ENCODE data around the gene NCAPD3. TPM values are rescaled to one million over a fixed set of nuclear protein-coding genes. Genes with fewer than 3 reads are reported as not detected.

NCAPD3 gene
- total RNA-seq, 4 donors from 2014 or later: 8.0 to 22.2 (median 17.5) TPM

- TF ChIP-seq, protein P1, sequence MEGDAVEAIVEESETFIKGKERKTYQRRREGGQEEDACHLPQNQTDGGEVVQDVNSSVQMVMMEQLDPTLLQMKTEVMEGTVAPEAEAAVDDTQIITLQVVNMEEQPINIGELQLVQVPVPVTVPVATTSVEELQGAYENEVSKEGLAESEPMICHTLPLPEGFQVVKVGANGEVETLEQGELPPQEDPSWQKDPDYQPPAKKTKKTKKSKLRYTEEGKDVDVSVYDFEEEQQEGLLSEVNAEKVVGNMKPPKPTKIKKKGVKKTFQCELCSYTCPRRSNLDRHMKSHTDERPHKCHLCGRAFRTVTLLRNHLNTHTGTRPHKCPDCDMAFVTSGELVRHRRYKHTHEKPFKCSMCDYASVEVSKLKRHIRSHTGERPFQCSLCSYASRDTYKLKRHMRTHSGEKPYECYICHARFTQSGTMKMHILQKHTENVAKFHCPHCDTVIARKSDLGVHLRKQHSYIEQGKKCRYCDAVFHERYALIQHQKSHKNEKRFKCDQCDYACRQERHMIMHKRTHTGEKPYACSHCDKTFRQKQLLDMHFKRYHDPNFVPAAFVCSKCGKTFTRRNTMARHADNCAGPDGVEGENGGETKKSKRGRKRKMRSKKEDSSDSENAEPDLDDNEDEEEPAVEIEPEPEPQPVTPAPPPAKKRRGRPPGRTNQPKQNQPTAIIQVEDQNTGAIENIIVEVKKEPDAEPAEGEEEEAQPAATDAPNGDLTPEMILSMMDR (IDR thresholded peaks at IDR 0.05): no peak
- no peak for TF ChIP-seq POLR2A (IDR thresholded peaks at IDR 0.05)
- Histone ChIP-seq H3K4me3 (no peak overlapping the region), H3K4me1 (no peaks in the 10 kb centered on the region), H3K27me3 (no peaks in the 10 kb centered on the region), H3K9me3 (no peaks in the 10 kb centered on the region), H3K36me3 (peaks cover 0 to 85% (median 8%) of the 10 kb centered on the region in 3 donors), H3K27ac (no peak overlapping the region)
- DNase-seq: no peak
- intact Hi-C loops (cut with DNase I): no loop called here
- 92 to 93% methylated on average over 13 of the region's 13 CpGs for WGBS, 2 donors
These were observed 47.5 kb downstream of the NCAPD3 start for GRCh38 chr11:134176284-134176683.

DNA sequence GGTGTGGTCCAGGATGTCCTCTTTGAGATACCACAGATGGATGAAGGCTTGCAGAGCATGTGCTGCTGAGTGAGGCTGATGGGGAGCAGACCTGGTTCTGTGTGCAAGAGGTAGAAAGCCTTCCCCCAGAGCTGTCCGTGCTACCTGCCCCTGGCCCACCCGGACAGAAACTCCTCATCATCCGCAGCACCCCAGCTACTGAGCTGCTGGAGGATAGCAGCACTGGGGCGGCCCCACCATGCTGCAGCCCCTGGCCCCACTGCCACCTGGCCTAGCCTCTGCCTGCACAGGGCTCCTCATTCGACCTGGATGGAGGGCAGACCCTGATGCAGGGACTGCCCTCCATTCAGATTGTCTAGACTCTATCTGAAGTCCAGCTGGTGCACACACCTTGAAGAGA lies 50.5 kb downstream of the NCAPD3 start:
- Histone ChIP-seq H3K9me3 (no peaks in the 10 kb centered on the region), H3K4me1 (no peaks in the 10 kb centered on the region), H3K27me3 (no peaks in the 10 kb centered on the region), H3K27ac (no peak overlapping the region), H3K4me3 (no peak overlapping the region), H3K36me3 (peaks cover 0 to 85% (median 15%) of the 10 kb centered on the region in 3 donors)
- intact Hi-C loops (cut with DNase I): no loop called here
- DNase-seq: no peak
- WGBS, 2 donors: 100% methylated on average over 1 of the region's 5 CpGs; no CpG with 5 or more reads in 1 of the 2 donors
- TF ChIP-seq, protein P1 (IDR thresholded peaks at IDR 0.05): no peak
- no peak for TF ChIP-seq POLR2A (IDR thresholded peaks at IDR 0.05)

GRCh38 chr11:134171951-134172350 lies 51.8 kb downstream of the NCAPD3 start:
- WGBS, 2 donors: 97% methylated on average over 10 of the region's 10 CpGs
- H3K4me3 ChIP-seq: no peak overlapping the region
- DNase-seq: no peak
- TF ChIP-seq POLR2A (IDR thresholded peaks at IDR 0.05): no peak
- TF ChIP-seq, protein P1 (IDR thresholded peaks at IDR 0.05): no peak
- no peaks in the 10 kb centered on the region for H3K27me3 ChIP-seq
- intact Hi-C loops (cut with DNase I): no loop called here
- no peak overlapping the region for H3K27ac ChIP-seq
- H3K4me1 ChIP-seq: no peaks in the 10 kb centered on the region
- peaks cover 0 to 87% (median 15%) of the 10 kb centered on the region in 3 donors for H3K36me3 ChIP-seq
- no peaks in the 10 kb centered on the region for H3K9me3 ChIP-seq

GRCh38 chr11:134170919-134171281 lies 52.9 kb downstream of the NCAPD3 start:
- no peak for DNase-seq
- H3K27ac ChIP-seq: no peak overlapping the region
- no peak overlapping the region for H3K4me3 ChIP-seq
- peaks cover 0 to 82% (median 9%) of the 10 kb centered on the region in 3 donors for H3K36me3 ChIP-seq
- H3K9me3 ChIP-seq: no peaks in the 10 kb centered on the region
- WGBS, 2 donors: 95 to 96% methylated on average over 4 to 5 of the region's 5 CpGs
- no peaks in the 10 kb centered on the region for H3K27me3 ChIP-seq
- intact Hi-C loops (cut with DNase I): no loop called here
- TF ChIP-seq, protein P1 (IDR thresholded peaks at IDR 0.05): no peak
- no peak for TF ChIP-seq POLR2A (IDR thresholded peaks at IDR 0.05)
- no peaks in the 10 kb centered on the region for H3K4me1 ChIP-seq

- Histone ChIP-seq H3K27ac (no peak overlapping the region), H3K9me3 (no peaks in the 10 kb centered on the region), H3K4me3 (no peak overlapping the region), H3K27me3 (no peaks in the 10 kb centered on the region), H3K4me1 (no peaks in the 10 kb centered on the region), H3K36me3 (peaks cover 0 to 81% (median 9%) of the 10 kb centered on the region in 3 donors)
- DNase-seq: no peak
- intact Hi-C loops (cut with DNase I): no loop called here
- TF ChIP-seq, protein P1 (IDR thresholded peaks at IDR 0.05): no peak
- TF ChIP-seq POLR2A (IDR thresholded peaks at IDR 0.05): no peak
- WGBS, 2 donors: 87% methylated on average over 6 of the region's 6 CpGs
These were observed 53.4 kb downstream of the NCAPD3 start for GRCh38 chr11:134170177-134170918.

Data from esophagus squamous epithelium (tissue), 5 donors.